NT2/D1 (cell line): Measurements from ENCODE around the gene SPEN.
A peak's percentile ranks its signal among the peaks of the same experiment; 100 is the strongest.

ENCODE experiments used
- DNase-seq: peaks from one replicate; pipeline ENCODE4 v3.0.0-alpha.2; 2011; ENCODE audit warnings: low read depth, low spot score
- H3K27me3 ChIP-seq: 2 replicates; pipeline ENCODE4 v1.6.0; 2011; ENCODE audit warnings: mild to moderate bottlenecking; ENCODE audit not compliant: insufficient read length, insufficient read depth
- H3K36me3 ChIP-seq: 2 replicates; pipeline ENCODE4 v1.6.1; 2011; ENCODE audit warnings: mild to moderate bottlenecking, low read length, mixed read lengths; ENCODE audit not compliant: insufficient read depth, insufficient read length
- H3K4me1 ChIP-seq: 2 replicates; pipeline ENCODE4 v1.5.1; 2011; ENCODE audit not compliant: insufficient read depth, insufficient read length
- H3K4me3 ChIP-seq: 2 replicates; pipeline ENCODE4 v1.5.1; 2011; ENCODE audit warnings: low read depth; ENCODE audit not compliant: insufficient read length
- H3K9ac ChIP-seq: 2 replicates; pipeline ENCODE4 v1.6.0; 2011; ENCODE audit warnings: low read depth; ENCODE audit not compliant: insufficient read length
- H3K9me3 ChIP-seq: 2 replicates; pipeline ENCODE4 v1.5.1; 2011; ENCODE audit warnings: mild to moderate bottlenecking, low read length; ENCODE audit not compliant: insufficient read depth
- SUZ12 ChIP-seq: IDR thresholded peaks from 2 replicates; pipeline ENCODE4 v1.6.1; 2011; ENCODE audit not compliant: insufficient read length, insufficient read depth; ENCODE audit errors: extremely low read depth
- YY1 ChIP-seq: IDR thresholded peaks from 2 replicates; pipeline ENCODE4 v1.6.1; 2011; ENCODE audit not compliant: insufficient read length, insufficient read depth
- ZNF274 ChIP-seq: IDR thresholded peaks from 2 replicates; pipeline ENCODE4 v1.6.1; 2011; ENCODE audit warnings: mild to moderate bottlenecking, low read depth, low read length

The SPEN gene

DNA sequence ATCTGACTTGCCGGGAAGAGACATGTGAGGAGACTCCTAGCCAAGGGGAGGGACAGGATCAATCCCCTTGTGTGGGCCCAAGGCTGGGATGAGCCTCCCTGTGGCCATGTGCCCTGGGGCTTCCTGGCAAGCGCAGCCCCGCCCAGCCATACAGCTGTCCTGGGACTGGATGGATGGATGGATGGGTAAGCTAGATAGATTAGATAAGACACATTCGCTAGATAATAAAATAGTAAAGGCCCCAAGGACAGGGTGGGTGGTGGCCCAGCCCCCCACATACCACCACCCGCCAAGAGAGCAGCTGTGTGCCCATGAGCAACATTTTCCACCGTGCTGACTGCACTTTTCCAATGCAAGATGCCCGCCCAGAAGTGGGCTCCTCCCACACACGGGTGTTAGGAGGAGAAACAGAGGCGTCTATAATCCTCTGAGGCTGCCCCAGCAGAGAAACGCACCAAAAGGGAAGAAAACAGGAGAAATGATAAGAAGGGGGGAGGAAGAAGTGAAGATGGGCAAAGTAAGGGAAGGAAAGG, 103.3 kb downstream of the SPEN start:
- no peaks in the 10 kb centered on the region for H3K9me3 ChIP-seq
- DNase-seq: no peak
- peaks cover 36% of the 10 kb centered on the region for H3K36me3 ChIP-seq
- no peak overlapping the region for H3K9ac ChIP-seq
- TF ChIP-seq YY1 (no peak), SUZ12 (no peak), ZNF274 (no peak)
- peaks cover 21% of the 10 kb centered on the region for H3K4me1 ChIP-seq
- no peak overlapping the region for H3K4me3 ChIP-seq
- H3K27me3 ChIP-seq: no peaks in the 10 kb centered on the region

- no peaks in the 10 kb centered on the region for H3K27me3 ChIP-seq
- H3K36me3 ChIP-seq: peaks cover 29% of the 10 kb centered on the region
- TF ChIP-seq SUZ12 (no peak), ZNF274 (no peak), YY1 (no peak)
- peak overlapping the region; percentile 7 for H3K9ac ChIP-seq
- H3K4me3 ChIP-seq: no peak overlapping the region
- no peaks in the 10 kb centered on the region for H3K9me3 ChIP-seq
- H3K4me1 ChIP-seq: peaks cover 21% of the 10 kb centered on the region
- DNase-seq: no peak
Measured at GRCh38 chr1:15951341-15952153, 104.0 kb downstream of the SPEN start.

DNA sequence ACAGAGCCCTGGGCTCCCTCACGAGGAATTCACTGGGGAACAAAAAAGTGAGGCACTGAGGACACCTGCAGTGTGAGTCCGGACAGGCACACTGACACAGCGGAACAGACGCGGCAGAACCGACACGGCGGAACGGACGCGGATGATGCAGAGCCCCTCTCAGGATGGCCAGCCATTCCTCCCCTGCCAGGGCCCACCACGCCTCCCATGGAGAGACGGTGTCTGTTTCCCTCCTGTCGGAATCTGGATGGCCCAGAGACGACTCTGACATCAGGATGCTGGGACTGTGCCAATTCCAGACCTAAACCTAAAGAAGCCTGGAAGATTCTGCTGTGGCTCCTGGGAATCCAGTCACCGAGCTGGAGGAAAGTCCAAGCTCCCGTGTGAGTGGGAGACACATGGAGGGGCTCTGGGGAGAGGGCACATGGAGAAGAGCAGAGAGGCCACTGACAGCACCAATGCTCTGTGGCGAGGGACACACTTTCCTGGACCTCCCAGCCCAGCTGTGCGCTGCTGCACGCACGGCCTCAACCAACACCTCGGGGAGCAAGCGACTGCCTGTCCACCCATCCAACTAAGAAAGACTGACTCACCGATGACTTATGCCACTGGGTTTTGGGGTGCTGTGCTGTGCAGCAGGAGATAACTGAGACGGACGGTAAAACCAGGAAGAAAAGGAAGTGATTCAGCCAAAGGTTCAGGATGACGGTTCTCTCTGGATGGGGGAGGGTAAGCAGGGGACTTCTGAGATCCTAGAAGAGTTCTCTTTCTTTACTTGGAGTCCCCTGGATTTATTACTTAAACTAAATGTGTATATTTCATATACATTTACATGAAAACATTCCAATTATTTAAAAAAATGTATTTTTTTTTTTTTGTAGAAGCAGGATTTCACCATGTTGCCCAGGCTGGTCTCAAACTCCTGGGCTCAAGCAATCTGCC, 105.1 kb downstream of the SPEN start:
- H3K36me3 ChIP-seq: peaks cover 23% of the 10 kb centered on the region

DNA sequence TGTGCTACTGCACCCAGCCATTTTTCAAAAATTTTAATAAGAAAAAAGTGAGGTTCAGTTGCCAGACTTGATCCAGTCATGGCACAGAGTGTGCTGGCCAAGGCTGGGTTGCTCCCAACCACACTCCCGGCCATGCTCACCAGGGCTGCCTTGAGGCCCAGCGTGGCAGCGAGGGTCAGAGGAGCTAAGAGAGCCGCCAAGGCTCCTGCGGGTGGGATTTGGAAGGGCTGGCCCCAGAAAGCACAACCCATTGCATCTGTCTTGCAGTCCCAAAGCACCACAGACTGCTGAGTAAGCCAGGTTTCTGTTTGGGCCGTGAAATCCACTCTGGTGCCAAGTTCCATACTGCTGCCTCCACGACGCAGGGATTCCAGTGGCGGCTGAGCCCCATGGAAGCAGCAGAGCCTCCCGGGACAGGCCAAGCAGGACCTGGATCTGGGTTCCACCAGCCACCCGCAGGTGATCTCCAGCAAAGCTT, 105.8 kb downstream of the SPEN start:
- peaks cover 21% of the 10 kb centered on the region for H3K4me1 ChIP-seq
- no peaks in the 10 kb centered on the region for H3K9me3 ChIP-seq
- no peak overlapping the region for H3K9ac ChIP-seq
- no peak for TF ChIP-seq ZNF274
- TF ChIP-seq YY1: no peak
- no peak for TF ChIP-seq SUZ12
- H3K36me3 ChIP-seq: peaks cover 15% of the 10 kb centered on the region
- H3K27me3 ChIP-seq: no peaks in the 10 kb centered on the region
- H3K4me3 ChIP-seq: no peak overlapping the region
- DNase-seq: no peak

More for the DNA sequence above, 105.1 kb downstream of the SPEN start:
- Histone ChIP-seq H3K4me1 (peaks cover 21% of the 10 kb centered on the region), H3K4me3 (no peak overlapping the region), H3K9ac (no peak overlapping the region), H3K9me3 (no peaks in the 10 kb centered on the region), H3K27me3 (no peaks in the 10 kb centered on the region)
- no peak for DNase-seq
- TF ChIP-seq YY1 (no peak), ZNF274 (no peak), SUZ12 (no peak)

DNA sequence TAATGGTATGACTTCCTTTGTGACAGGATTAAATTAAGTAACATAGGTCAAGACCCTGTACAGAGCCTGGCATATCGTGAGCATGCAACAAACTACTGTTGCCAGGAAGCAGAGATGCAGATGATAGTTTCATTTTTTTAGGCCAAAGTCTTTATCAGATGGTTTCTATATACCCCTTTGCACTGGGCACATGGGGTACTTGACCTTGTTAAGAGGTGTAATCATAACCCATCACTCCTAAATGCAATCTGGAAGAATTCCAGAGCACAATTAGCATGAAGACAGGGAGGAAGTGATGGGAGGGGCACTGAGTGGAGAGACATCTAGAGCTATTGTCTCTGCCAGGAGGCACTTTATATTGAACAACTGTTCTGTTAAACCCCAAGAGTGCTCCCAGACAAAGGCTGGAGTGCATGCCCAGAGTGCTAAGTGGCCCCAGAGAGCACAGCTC, 106.3 kb downstream of the SPEN start:
- no peak overlapping the region for H3K9ac ChIP-seq
- no peak for TF ChIP-seq ZNF274
- TF ChIP-seq YY1: no peak
- no peak for TF ChIP-seq SUZ12
- H3K36me3 ChIP-seq: peaks cover 14% of the 10 kb centered on the region
- no peaks in the 10 kb centered on the region for H3K27me3 ChIP-seq
- H3K4me1 ChIP-seq: peaks cover 26% of the 10 kb centered on the region
- no peak for DNase-seq
- H3K9me3 ChIP-seq: no peaks in the 10 kb centered on the region
- no peak overlapping the region for H3K4me3 ChIP-seq

DNA sequence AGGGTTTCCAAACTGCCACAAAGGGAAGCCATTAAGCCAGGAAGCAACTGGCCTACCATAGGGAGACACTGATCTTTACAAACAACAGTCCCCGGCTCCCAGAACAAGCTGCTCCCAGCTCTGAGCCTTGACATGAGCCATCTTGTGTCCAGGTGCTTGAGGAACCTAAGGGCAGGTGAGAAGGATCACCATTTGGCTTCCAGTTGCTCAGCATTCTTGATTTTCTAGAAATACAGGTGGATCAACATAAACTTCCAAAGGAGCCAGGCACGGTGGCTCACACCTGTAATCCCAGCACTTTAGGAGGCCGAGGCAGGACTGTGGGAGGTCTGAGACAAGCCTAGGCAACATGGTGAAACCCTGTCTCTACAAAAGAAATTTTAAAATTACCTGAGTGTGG, 106.8 kb downstream of the SPEN start:
- H3K4me3 ChIP-seq: no peak overlapping the region
- no peak overlapping the region for H3K9ac ChIP-seq
- no peak for DNase-seq
- TF ChIP-seq SUZ12 (no peak), ZNF274 (no peak), YY1 (no peak)
- no peaks in the 10 kb centered on the region for H3K9me3 ChIP-seq
- peaks cover 26% of the 10 kb centered on the region for H3K4me1 ChIP-seq
- peaks cover 14% of the 10 kb centered on the region for H3K36me3 ChIP-seq
- no peaks in the 10 kb centered on the region for H3K27me3 ChIP-seq
